ENCODE results near the gene LOC128125822.
"Not testable (repeated sequence)": the region's sequence is repeated elsewhere in the genome, so short reads cannot be mapped to it uniquely, and the experiment has no call there.

Gene LOC128125822

DNA sequence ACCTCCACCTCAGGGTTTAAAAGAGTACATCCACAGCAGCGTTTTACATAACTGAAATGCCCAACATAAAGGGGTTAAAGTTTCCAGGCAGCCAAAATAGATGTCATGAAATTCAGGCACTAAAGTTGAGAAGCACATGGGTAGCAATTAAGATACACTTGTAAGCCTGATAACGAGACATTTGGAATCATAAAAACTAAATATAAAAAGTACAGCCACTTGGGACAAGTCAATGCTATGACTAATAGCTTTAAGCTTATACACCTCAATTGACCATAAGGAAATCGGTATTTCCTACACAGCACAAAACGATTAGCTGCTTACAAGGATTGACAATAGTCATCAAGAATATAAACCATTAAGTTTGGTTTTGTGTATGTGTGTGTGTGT, 11.8 kb downstream of the LOC128125822 start:
- DNase-seq, result no peak

- DNase-seq, result no peak
Measured at GRCh38 chr6:63584566-63584965, 12.3 kb downstream of the LOC128125822 start.

GRCh38 chr6:63585652-63586051, 13.4 kb downstream of the LOC128125822 start:
- DNase-seq, result not testable (repeated sequence)

DNA sequence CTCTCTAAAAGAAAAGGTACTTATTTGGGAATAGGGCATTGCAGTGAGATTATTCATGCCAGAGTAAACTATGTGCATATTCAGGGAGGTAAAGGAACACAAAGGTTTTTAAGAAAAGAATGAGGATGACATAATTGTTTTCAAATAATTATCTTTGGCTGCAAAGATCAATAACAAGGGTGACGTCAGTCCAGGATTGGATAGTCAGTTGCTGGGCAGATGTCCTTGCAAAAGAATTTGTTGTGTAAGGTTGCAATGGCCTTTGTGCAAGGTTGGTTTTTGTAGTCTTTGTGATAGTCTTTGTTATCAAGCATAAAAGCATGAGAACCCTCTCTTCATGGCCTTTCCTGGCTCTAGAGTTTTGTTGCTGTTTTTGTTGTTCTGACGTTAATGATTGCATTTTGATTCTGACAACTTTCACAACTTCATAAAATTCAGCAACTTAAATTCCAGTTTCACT, 17.7 kb downstream of the LOC128125822 start:
- no peak for DNase-seq

DNA sequence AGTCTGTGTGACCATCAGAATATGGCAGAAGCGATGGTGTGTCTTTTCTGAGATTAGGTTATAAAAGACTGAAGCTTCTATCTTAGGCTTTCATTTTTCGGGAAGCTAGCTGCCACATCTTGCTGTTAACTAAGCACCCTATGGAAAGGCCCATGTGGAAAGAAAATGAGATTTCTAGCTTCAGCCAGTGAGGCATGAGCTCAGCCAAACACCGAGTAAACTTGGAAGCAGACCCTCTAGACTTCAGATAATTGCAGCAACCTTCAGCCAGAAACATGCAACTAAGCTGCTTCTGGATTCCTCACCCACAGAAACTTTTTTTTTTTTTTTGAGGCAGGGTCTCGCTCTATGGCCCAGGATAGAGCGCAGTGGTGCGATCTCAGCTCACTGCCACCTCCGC, 20.6 kb downstream of the LOC128125822 start:
- DNase-seq, result no peak

GRCh38 chr6:63597141-63598048, 25.1 kb downstream of the LOC128125822 start:
- DNase-seq, result peak in 1 of 4 experiments; percentile 37

DNA sequence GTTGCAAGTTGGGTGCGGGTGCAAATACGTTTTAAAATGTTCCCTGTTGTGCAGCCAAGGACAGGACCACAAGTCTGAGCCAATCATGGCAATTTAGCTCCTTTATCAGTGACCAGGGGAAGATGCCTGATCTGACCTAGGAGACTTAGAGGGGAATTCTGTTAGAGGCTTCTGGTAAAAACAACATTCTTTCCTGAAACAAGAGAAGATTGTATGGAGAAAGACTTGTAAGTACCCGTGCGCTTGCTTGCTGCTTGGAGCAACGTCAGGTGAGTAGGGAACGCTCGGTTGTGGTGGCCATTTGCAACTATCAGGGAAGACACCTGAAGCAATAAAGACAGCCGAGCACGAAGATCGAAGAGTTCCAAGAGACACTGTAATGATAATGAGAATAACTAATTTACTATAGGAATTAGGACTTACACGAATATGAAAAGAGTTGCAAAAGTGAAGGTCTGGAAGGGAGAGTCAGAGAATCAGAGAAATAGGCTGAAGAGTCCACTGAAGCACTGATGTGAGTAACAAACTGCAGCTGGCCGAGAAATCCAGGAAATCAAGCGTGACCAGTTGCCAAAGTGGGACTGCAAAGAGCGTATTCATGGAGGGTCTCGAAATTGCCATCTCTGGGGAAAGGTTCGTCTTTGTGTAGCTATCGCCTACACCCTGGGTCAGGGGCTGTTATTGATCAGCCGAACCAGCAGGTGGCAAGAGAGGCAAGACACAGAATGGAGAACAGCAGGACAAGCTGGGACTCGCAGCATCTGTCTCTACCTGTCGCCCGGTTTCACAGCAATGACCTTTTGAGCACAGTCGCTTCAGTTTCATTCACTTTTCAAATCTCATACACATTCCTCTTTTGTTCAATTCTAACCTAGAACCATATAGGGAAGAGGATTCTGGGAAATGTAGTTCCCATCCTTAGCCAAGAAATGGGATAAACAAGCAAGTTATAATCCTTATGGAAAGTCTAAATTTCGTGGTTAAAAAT, 26.1 kb downstream of the LOC128125822 start:
- DNase-seq, result peak; percentile 64 to 78 (median 73)

DNA sequence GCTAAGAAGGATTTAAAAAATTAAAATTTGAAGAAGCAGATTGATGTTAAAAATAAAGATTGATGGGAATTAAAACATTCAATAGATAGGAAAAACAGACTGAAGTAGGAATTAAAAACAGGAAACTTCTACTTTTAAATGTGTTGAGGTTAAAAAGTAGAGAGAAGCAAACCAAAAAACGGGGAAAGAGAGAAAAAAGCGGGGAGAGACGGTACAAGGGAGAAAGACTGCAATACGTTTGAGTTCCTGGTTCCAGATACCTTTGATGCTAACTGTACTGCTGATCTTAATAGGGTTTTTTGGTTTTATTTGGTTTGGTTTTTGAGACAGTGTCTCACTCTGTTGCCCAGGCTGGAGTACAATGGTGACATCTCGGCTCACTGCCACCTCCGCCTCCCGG, 27.0 kb downstream of the LOC128125822 start:
- no peak for DNase-seq

DNA sequence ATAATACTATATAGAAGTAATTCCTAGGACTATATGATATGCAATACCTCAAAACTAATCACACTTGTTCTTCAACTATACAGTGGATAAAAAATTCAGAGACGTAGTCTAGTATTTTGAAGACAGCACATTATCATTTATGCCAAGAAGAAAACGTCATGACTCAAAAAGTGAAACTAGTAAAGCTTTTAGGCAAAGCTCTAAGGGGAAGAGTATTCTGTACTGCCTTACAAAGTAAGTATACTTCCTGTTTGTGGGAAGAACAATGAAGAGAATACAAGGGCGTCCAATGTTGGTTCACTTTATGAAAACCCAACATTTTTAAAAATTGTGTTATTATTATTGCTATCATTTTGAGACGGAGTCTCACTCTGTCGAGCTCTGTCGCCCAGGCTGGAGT, 27.9 kb downstream of the LOC128125822 start:
- DNase-seq, result peak in 3 of 4 experiments; percentile 21 to 67 (median 67)

DNA sequence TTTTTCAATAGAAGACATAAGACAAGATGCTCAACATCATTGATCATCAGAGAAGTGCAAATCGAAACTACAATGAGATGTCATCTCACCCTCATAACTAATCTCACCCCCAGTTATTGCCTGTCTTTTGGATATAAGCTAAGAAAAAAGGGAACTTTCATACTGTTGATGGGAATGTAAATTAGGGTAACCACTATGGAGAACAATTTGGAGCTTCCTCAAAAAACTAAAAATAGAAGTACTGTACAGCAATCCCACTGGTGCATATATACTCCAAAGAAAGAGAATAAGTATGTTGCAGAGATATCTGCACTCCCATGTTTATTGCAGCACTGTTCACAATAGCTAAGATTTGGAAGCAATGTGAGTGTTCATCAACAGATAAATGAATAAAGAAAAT, 37.0 kb downstream of the LOC128125822 start:
- DNase-seq, result peak in 2 of 4 experiments; percentile 50 to 56

- DNase-seq, result no peak
Measured at GRCh38 chr6:63610944-63611343, 38.7 kb downstream of the LOC128125822 start.

- DNase-seq, result no peak
Measured at GRCh38 chr6:63611560-63611959, 39.3 kb downstream of the LOC128125822 start.

- DNase-seq, result no peak
Measured at GRCh38 chr6:63615590-63615989, 43.3 kb downstream of the LOC128125822 start.

Measured in suppressor macrophage (primary cell).